K562 (cell line): ENCODE measurements around the gene ABHD16A. TPM values are rescaled to one million over a fixed set of nuclear protein-coding genes. Genes with fewer than 3 reads are reported as not detected.

Experiments used
- ARHGAP35 ChIP-seq: fragments of 450-650 bp; IDR thresholded peaks from 2 replicates; pipeline ENCODE4 v1.6.1; 2018; ENCODE audit not compliant: partially characterized antibody
- ARID3B ChIP-seq: fragments of 250-450 bp; sonication (Bioruptor Pico); IDR thresholded peaks from 2 replicates; pipeline ENCODE4 v1.4.0; 2020; ENCODE audit warnings: borderline replicate concordance
- GMEB1 ChIP-seq: fragments of 250-450 bp; sonication (Bioruptor Pico); IDR thresholded peaks from 2 replicates; pipeline ENCODE4 v1.4.0; 2020; ENCODE audit warnings: mild to moderate bottlenecking
- HEY1 ChIP-seq: fragments of 250-450 bp; sonication (Bioruptor Pico); IDR thresholded peaks from 2 replicates; pipeline ENCODE4 v1.5.0; 2020; ENCODE audit warnings: mild to moderate bottlenecking, moderate library complexity, borderline replicate concordance
- MGA ChIP-seq: fragments of 450-650 bp; IDR thresholded peaks from 2 replicates; pipeline ENCODE4 v1.6.1; 2016; ENCODE audit warnings: mild to moderate bottlenecking, moderate library complexity
- RFX7 ChIP-seq: fragments of 250-450 bp; sonication (Bioruptor Pico); IDR thresholded peaks from 2 replicates; pipeline ENCODE4 v1.5.1; 2021; ENCODE audit warnings: mild to moderate bottlenecking
- TGIF2 ChIP-seq: sonication (generic); formaldehyde crosslinking; IDR thresholded peaks from 2 replicates; pipeline ENCODE4 v1.8.1; 2022; ENCODE audit warnings: mild to moderate bottlenecking, missing genetic modification reagents, moderate library complexity
- ZBTB5 ChIP-seq: fragments of 450-650 bp; IDR thresholded peaks from 2 replicates; pipeline ENCODE4 v1.6.1; 2017; ENCODE audit warnings: antibody characterized with exemption
- ZNF3 ChIP-seq: fragments of 250-450 bp; sonication (Bioruptor Pico); IDR thresholded peaks from 2 replicates; pipeline ENCODE4 v1.5.0; 2021; ENCODE audit warnings: mild to moderate bottlenecking, moderate library complexity
- ZNF695 ChIP-seq: fragments of 450-650 bp; formaldehyde crosslinking; IDR thresholded peaks from 2 replicates; pipeline ENCODE4 v1.4.0; 2020; ENCODE audit warnings: mild to moderate bottlenecking, moderate library complexity
- polyA plus RNA-seq, 8 experiments: library from polyadenylated mRNA; depleted of rRNA in 4 of 8; stranded (reverse) in 5 of 8; unstranded in 3 of 8; fragments of >200 nt; fragmentation: Nextera tagmentation in 2 of 8; fragmentation: Illumina TruSeq in 1 of 8; extraction: Ambion mirVana in 2 of 8; extraction: Trizol in 1 of 8; gene quantifications; 2 replicates each; pipeline versions ENCODE4 v1.2.1 to v1.2.3, GENCODE V29; 2011 to 2014; ENCODE audit warnings: inconsistent platforms in 1 of 8, missing spikeins in 1 of 8
- total RNA-seq, 7 experiments: library from RNA; depleted of rRNA in 6 of 7; stranded (reverse); fragments of >200 nt in 6 of 7; fragmentation: Illumina TruSeq in 2 of 7; extraction: Trizol in 2 of 7; gene quantifications; 2 replicates each; pipeline versions ENCODE4 v1.2.1 to v1.2.3, GENCODE V29; 2011 to 2021; ENCODE audit warnings: low replicate concordance in 1 of 7

The ABHD16A gene
- total and polyA plus RNA-seq, 9 of the 15 experiments (the other 6 are each of a cell fraction or from before 2014, with no cell fraction given) = 25.8 to 120 (median 81.6) TPM

- TF ChIP-seq MGA = no peak
- TF ChIP-seq ZNF3 (CRISPR knock-in tag) = no peak
- TF ChIP-seq GMEB1 = no peak
- no peak for TF ChIP-seq TGIF2 (CRISPR knock-in tag)
- TF ChIP-seq HEY1 (CRISPR knock-in tag) = no peak
- TF ChIP-seq ARID3B (CRISPR knock-in tag) = no peak; the same call in 1 of the 2 replicates
- no peak for TF ChIP-seq RFX7 (CRISPR knock-in tag)
- TF ChIP-seq ZBTB5 = peak; percentile 50
- 0 out of 2 replicates have a peak, but pooled peaks have one; percentile 4 for TF ChIP-seq ZNF695 (CRISPR knock-in tag)
- TF ChIP-seq ARHGAP35 = peak; percentile 51
Measured at GRCh38 chr6:31663961-31664789, 38.9 kb downstream of the ABHD16A start (continued).
